Neural progenitor cell (in vitro differentiated cells): ENCODE results near the gene DPRX. TPM values are rescaled to one million over a fixed set of nuclear protein-coding genes. Genes with fewer than 3 reads are reported as not detected.

Experiments
- DNase-seq: peaks from one replicate; pipeline ENCODE4 v3.0.0-alpha.2; 2016; ENCODE audit warnings: low spot score
- H2AFZ ChIP-seq: fragments of 200-600 bp; sonication (generic); replicated peaks from 2 replicates; pipeline ENCODE4 v1.6.1; 2016; ENCODE audit warnings: antibody characterized with exemption
- H3F3A ChIP-seq: fragments of 200-600 bp; sonication (generic); 2 replicates; pipeline ENCODE4 v1.6.1; 2016; ENCODE audit warnings: antibody characterized with exemption, low read depth
- H3K27ac ChIP-seq: fragments of 200-600 bp; sonication (generic); 2 replicates; pipeline ENCODE4 v1.5.1; 2016; ENCODE audit warnings: mild to moderate bottlenecking
- H3K27me3 ChIP-seq: fragments of 200-600 bp; sonication (generic); 2 replicates; pipeline ENCODE4 v1.6.1; 2016; ENCODE audit warnings: mild to moderate bottlenecking, moderate library complexity
- H3K36me3 ChIP-seq: fragments of 200-600 bp; sonication (generic); 2 replicates; pipeline ENCODE4 v1.5.1; 2016
- H3K4me1 ChIP-seq: fragments of 200-600 bp; sonication (generic); 2 replicates; pipeline ENCODE4 v1.6.1; 2016; ENCODE audit warnings: mixed run types
- H3K4me2 ChIP-seq: fragments of 200-600 bp; sonication (generic); 2 replicates; pipeline ENCODE4 v1.6.1; 2016
- H3K4me3 ChIP-seq: fragments of 200-600 bp; sonication (generic); 2 replicates; pipeline ENCODE4 v1.5.1; 2016
- H3K79me2 ChIP-seq: fragments of 200-600 bp; sonication (generic); 2 replicates; pipeline ENCODE4 v1.6.1; 2016; ENCODE audit warnings: low read depth
- H3K9ac ChIP-seq: fragments of 200-600 bp; sonication (generic); 2 replicates; pipeline ENCODE4 v1.6.1; 2016
- H3K9me3 ChIP-seq: fragments of 200-600 bp; sonication (generic); 2 replicates; pipeline ENCODE4 v1.5.1; 2016; ENCODE audit warnings: low read depth
- H4K20me1 ChIP-seq: fragments of 200-600 bp; sonication (generic); 2 replicates; pipeline ENCODE4 v1.6.1; 2016; ENCODE audit warnings: low read depth
- H3K27ac Mint-ChIP-seq: 3 replicates; pipeline ENCODE4 v1.8.0; 2021; ENCODE audit warnings: mixed read lengths
- H3K27me3 Mint-ChIP-seq: 2 replicates; pipeline ENCODE4 v1.8.0; 2022; ENCODE audit warnings: low read depth, mild to moderate bottlenecking, inconsistent platforms, moderate library complexity, mixed read lengths; ENCODE audit not compliant: insufficient read depth
- H3K36me3 Mint-ChIP-seq: 3 replicates; pipeline ENCODE4 v1.8.0; 2021; ENCODE audit warnings: mixed read lengths
- H3K4me1 Mint-ChIP-seq: 3 replicates; pipeline ENCODE4 v1.8.0; 2021; ENCODE audit warnings: mixed read lengths
- H3K4me3 Mint-ChIP-seq: 3 replicates; pipeline ENCODE4 v1.8.0; 2021; ENCODE audit warnings: mild to moderate bottlenecking, moderate library complexity, mixed read lengths
- H3K9me3 Mint-ChIP-seq: 3 replicates; pipeline ENCODE4 v1.8.0; 2020; ENCODE audit warnings: mixed read lengths
- EZH2 ChIP-seq: fragments of 200-600 bp; sonication (generic); IDR thresholded peaks from 2 replicates; pipeline ENCODE4 v1.6.1; 2017; ENCODE audit warnings: antibody characterized with exemption, mild to moderate bottlenecking, moderate library complexity
- EZH2phosphoT487 ChIP-seq: fragments of 200-600 bp; sonication (generic); IDR thresholded peaks from 2 replicates; pipeline ENCODE4 v1.6.1; 2017; ENCODE audit warnings: antibody characterized with exemption
- total RNA-seq: library from RNA; depleted of rRNA; stranded (reverse); fragments of >200 nt; gene quantifications from 2 replicates; pipeline ENCODE4 v1.2.3, GENCODE V29; 2015; ENCODE audit warnings: low replicate concordance
- TF ChIP-seq, protein P1 (sequence below): fragments of 200-600 bp; sonication (generic); IDR thresholded peaks from 2 replicates; pipeline ENCODE4 v1.5.1; 2017; ENCODE audit warnings: antibody characterized with exemption, mild to moderate bottlenecking

DPRX gene
- total RNA-seq, 1 donor from 2014 or later = not detected

DNA sequence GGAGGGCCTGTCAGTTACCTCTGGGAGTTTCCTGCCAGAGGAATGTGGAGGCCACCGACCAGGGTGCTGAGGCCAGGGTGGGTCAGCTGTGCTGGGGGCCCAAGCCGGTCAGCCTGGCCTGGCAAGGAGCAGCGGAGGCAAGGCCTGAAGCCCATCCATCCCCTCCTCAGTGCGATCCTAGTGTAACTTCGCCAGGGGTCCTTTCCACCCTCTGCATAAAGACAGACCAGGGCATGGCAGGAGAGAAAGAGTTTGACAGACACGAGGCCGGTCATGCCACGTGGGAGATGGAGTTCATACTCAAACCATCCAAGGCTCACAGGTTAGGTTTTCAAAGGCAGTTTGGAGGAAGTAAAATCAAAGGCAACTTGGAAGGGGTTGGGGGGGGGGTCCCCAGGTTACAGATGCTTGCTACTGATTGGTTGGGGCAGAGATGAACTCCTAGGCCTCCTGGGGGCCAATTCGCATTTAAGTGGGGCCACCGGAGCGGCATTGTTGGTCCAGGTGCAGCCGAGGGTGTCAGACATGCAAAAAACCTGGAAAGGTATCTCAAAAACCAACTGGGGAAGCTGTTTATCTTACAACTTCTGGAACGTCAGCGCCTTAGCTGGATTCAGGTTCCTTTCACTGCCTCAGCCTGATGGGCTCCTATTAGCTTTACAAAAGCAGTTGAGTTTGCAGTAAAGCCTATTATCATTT is 36.8 kb upstream of the DPRX start:
- H3K4me3 Mint-ChIP-seq = no peak overlapping the region
- peak; percentile 34 for DNase-seq

DNA sequence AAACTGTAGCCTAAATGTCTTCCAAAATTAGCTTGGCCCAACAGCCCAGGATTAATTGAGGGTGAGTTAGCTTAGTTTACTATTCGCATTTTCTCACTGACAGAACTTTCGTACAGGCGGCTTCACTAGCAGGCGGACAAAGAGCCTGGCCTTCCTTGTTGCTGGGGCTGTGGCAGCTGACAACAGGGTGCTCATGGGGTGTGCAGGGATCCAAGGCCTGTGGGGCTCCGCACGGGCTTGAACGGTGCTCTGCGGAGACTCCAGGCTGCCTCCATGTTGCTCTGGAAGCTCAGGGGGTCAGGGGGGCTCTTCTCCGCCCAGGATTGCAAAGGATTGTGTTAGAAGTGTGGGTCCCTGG is 36.3 kb upstream of the DPRX start:
- TF ChIP-seq, protein P1, sequence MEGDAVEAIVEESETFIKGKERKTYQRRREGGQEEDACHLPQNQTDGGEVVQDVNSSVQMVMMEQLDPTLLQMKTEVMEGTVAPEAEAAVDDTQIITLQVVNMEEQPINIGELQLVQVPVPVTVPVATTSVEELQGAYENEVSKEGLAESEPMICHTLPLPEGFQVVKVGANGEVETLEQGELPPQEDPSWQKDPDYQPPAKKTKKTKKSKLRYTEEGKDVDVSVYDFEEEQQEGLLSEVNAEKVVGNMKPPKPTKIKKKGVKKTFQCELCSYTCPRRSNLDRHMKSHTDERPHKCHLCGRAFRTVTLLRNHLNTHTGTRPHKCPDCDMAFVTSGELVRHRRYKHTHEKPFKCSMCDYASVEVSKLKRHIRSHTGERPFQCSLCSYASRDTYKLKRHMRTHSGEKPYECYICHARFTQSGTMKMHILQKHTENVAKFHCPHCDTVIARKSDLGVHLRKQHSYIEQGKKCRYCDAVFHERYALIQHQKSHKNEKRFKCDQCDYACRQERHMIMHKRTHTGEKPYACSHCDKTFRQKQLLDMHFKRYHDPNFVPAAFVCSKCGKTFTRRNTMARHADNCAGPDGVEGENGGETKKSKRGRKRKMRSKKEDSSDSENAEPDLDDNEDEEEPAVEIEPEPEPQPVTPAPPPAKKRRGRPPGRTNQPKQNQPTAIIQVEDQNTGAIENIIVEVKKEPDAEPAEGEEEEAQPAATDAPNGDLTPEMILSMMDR = no peak
- no peak for TF ChIP-seq EZH2phosphoT487
- no peak for TF ChIP-seq EZH2
- DNase-seq = peak; percentile 46
- H3K4me1 Mint-ChIP-seq = no peaks in the 10 kb centered on the region
- no peak overlapping the region for H3K4me3 Mint-ChIP-seq
- Histone ChIP-seq H3K4me2 (peak overlapping the region; percentile 55), H2AFZ (peak overlapping the region; percentile 83), H3K4me3 (no peak overlapping the region), H3K36me3 (no peaks in the 10 kb centered on the region), H3K27ac (peak overlapping the region; percentile 65), H3F3A (peaks cover 22% of the 10 kb centered on the region), H3K9ac (no peak overlapping the region), H3K79me2 (no peaks in the 10 kb centered on the region), H3K9me3 (no peaks in the 10 kb centered on the region), H4K20me1 (no peaks in the 10 kb centered on the region), H3K27me3 (no peaks in the 10 kb centered on the region), H3K4me1 (peaks cover 8% of the 10 kb centered on the region)
- no peaks in the 10 kb centered on the region for H3K36me3 Mint-ChIP-seq
- H3K9me3 Mint-ChIP-seq = peaks cover 3% of the 10 kb centered on the region
- no peak overlapping the region for H3K27ac Mint-ChIP-seq
- peaks cover 10% of the 10 kb centered on the region for H3K27me3 Mint-ChIP-seq

More for the DNA sequence above, 36.8 kb upstream of the DPRX start:
- Histone ChIP-seq H3K4me1 (peaks cover 8% of the 10 kb centered on the region), H3K36me3 (no peaks in the 10 kb centered on the region), H3K4me2 (peak overlapping the region; percentile 55), H3K9me3 (no peaks in the 10 kb centered on the region), H3K4me3 (no peak overlapping the region), H3K27ac (peak overlapping the region; percentile 65), H3K79me2 (no peaks in the 10 kb centered on the region), H4K20me1 (no peaks in the 10 kb centered on the region), H3F3A (peaks cover 22% of the 10 kb centered on the region), H2AFZ (peak overlapping the region; percentile 83), H3K9ac (no peak overlapping the region), H3K27me3 (no peaks in the 10 kb centered on the region)
- H3K36me3 Mint-ChIP-seq = no peaks in the 10 kb centered on the region
- H3K9me3 Mint-ChIP-seq = peaks cover 3% of the 10 kb centered on the region
- TF ChIP-seq, protein P1 = no peak
- no peak for TF ChIP-seq EZH2
- TF ChIP-seq EZH2phosphoT487 = no peak
- H3K4me1 Mint-ChIP-seq = no peaks in the 10 kb centered on the region
- H3K27me3 Mint-ChIP-seq = peaks cover 10% of the 10 kb centered on the region
- no peak overlapping the region for H3K27ac Mint-ChIP-seq

DNA sequence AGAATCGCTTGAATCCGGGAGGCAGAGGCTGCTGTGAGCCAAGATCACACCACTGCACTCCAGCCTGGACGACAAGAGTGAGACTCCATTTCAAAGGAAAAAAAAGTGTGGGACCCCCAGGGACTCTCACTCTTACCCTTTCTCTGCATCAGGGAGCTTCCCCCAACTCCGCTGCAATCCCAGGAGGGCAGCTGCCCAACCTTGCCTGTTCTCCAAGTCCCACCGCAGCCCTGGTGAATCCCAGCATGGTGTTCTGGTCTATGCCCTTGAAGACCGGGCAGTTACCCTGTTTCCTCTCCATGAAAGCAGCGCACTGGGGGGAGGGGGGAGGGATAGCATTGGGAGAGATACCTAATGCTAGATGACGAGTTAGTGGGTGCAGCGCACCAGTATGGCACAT is 35.7 kb upstream of the DPRX start:
- peak overlapping the region; percentile 83 for H2AFZ ChIP-seq
- Mint-ChIP-seq H3K27me3 (peaks cover 8% of the 10 kb centered on the region), H3K9me3 (peaks cover 3% of the 10 kb centered on the region), H3K36me3 (no peaks in the 10 kb centered on the region), H3K27ac (no peak overlapping the region), H3K4me1 (no peaks in the 10 kb centered on the region), H3K4me3 (no peak overlapping the region)
- no peaks in the 10 kb centered on the region for H3K36me3 ChIP-seq
- no peak overlapping the region for H3K4me3 ChIP-seq
- DNase-seq = no peak
- H3K9ac ChIP-seq = no peak overlapping the region
- H4K20me1 ChIP-seq = no peaks in the 10 kb centered on the region
- H3K79me2 ChIP-seq = no peaks in the 10 kb centered on the region
- no peaks in the 10 kb centered on the region for H3K27me3 ChIP-seq
- no peak overlapping the region for H3K27ac ChIP-seq
- TF ChIP-seq, protein P1 = no peak
- TF ChIP-seq EZH2 = no peak
- TF ChIP-seq EZH2phosphoT487 = no peak
- no peaks in the 10 kb centered on the region for H3K9me3 ChIP-seq
- peaks cover 8% of the 10 kb centered on the region for H3K4me1 ChIP-seq
- peak overlapping the region; percentile 55 for H3K4me2 ChIP-seq
- peaks cover 22% of the 10 kb centered on the region for H3F3A ChIP-seq
